ENCODE measurements around the gene ERF.

ERF gene
- total RNA-seq, result 55.5 reads per million, percentile 70 among the genes with 10 or more reads in this experiment

- DNase-seq, result peak; percentile 91
These were observed at the start of gene ERF for GRCh38 chr19:42254850-42255765. ERF (minus strand) TSS chr19:42255128; CDS start chr19:42254999, 129 bp downstream.

GRCh38 chr19:42303876-42304275, 48.9 kb upstream of the ERF start:
- DNase-seq, result no peak

- no peak for DNase-seq
These were observed 48.2 kb upstream of the ERF start for GRCh38 chr19:42303101-42303464.

GRCh38 chr19:42301646-42302203, 46.8 kb upstream of the ERF start, which contains the start of gene PRR19:
PRR19 (plus strand) TSS chr19:42302132; CDS start chr19:42309585, 7,453 bp downstream.
- no peak for DNase-seq

- DNase-seq, result no peak
These were observed 42.1 kb upstream of the ERF start for GRCh38 chr19:42297039-42297438.

GRCh38 chr19:42295831-42296525, 41.0 kb upstream of the ERF start:
- DNase-seq, result peak; percentile 85

- DNase-seq, result no peak
These were observed 40.4 kb upstream of the ERF start for GRCh38 chr19:42295342-42295741.

- DNase-seq, result no peak
These were observed 39.7 kb upstream of the ERF start for GRCh38 chr19:42294471-42295137.

GRCh38 chr19:42293948-42294347, 39.0 kb upstream of the ERF start:
- no peak for DNase-seq

GRCh38 chr19:42293540-42293939, 38.6 kb upstream of the ERF start:
- DNase-seq, result no peak

GRCh38 chr19:42292963-42293362, 38.0 kb upstream of the ERF start:
- DNase-seq, result no peak

GRCh38 chr19:42292042-42292960, 37.4 kb upstream of the ERF start:
- no peak for DNase-seq

GRCh38 chr19:42291435-42291810, 36.5 kb upstream of the ERF start:
- no peak for DNase-seq

GRCh38 chr19:42290523-42291434, 35.9 kb upstream of the ERF start:
- peak; percentile 62 for DNase-seq

- DNase-seq, result no peak
These were observed 35.2 kb upstream of the ERF start for GRCh38 chr19:42290136-42290522.

GRCh38 chr19:42289556-42290041, 34.7 kb upstream of the ERF start:
- DNase-seq, result no peak

- no peak for DNase-seq
These were observed 34.1 kb upstream of the ERF start for GRCh38 chr19:42288881-42289555.

GRCh38 chr19:42288387-42288786, 33.5 kb upstream of the ERF start:
- DNase-seq, result no peak

- no peak for DNase-seq
These were observed 32.8 kb upstream of the ERF start for GRCh38 chr19:42287827-42288107.
